Measurements from ENCODE around the gene SLC9A3.

SLC9A3 gene

DNA sequence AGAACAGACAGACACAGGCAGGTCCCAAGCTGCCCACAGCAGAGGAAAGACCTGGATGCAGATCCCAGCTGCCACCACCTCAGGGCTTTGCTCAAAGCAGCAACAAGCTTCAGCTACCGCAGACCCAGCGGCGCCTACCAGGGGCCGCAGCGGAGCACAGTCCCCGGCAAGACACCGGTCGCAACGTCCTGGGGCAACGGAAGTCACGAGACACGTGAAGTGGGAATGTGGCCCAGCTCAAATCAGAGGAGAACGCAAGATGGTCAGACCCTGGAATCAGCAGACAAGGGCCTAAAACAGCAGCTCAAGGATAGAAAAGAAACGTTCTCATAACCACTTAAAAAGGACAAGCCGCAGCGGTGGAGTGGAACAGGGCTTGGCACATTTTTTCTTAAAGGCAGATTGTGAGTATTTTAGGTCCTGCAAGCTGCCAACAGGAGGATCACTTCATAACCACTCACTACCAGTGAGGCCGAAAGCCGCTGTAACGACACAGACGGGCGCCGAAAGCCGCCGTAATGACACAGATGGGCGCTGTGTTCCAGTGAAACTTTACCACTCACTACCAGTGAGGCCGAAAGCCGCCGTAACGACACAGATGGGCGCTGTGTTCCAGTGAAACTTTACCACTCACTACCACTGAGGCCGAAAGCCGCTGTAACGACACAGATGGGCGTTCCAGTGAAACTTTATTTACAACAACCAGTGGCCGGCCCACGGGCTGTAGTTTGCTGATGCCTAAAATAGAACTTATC is 21.7 kb downstream of the SLC9A3 start:
- DNase-seq: no peak

DNA sequence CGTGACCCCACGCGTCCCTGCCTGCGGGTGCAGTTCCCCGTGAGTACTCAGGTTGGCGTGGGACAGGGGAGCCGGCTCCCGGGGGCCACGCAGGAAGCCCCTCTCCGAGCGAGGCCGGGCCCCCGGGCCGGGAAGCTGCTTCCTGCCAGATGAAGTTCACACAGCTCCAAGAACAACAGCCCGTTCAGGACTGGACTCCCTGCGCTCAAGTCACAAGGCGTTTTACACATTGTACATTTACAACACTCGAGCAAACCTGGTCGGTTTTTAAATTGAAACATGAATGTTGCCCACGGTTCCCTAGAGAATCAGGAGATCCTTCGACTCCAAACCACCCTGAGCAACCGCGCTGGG is 22.4 kb downstream of the SLC9A3 start:
- DNase-seq: no peak

DNA sequence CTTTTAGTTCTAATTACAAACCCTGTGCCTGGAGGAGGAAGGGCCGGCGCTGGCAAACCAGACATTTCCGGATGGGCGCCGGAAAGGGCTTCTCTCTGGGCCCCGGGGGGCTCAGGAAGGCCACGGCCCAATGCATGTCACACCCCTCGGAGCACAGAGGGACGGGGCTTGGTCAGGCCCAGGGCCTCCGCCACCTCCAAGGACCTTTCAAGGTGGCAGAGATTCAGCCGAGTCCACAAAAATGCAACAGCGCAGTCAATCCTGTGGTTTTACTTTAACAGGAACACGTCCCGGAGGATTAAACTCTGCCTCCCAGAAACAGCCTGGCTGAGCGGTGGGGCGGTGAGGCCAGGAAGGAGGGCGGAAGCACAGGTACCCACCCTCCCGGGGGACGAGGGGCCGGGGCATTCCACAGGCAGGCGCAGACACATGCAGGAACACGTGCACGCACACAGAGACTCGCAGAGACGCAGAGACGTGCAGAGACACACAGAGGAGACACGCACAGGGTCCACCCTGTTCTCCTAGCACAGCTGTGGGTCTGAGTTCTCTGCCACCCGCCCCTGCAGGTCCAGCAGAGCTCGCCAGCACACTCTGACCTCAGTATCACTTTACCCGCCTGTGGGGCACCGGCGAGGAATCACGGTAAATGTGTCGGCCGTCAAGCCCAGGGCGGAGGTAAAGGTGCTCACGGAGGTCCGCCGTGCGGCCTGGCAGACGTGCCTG is 23.0 kb downstream of the SLC9A3 start:
- DNase-seq: no peak

DNA sequence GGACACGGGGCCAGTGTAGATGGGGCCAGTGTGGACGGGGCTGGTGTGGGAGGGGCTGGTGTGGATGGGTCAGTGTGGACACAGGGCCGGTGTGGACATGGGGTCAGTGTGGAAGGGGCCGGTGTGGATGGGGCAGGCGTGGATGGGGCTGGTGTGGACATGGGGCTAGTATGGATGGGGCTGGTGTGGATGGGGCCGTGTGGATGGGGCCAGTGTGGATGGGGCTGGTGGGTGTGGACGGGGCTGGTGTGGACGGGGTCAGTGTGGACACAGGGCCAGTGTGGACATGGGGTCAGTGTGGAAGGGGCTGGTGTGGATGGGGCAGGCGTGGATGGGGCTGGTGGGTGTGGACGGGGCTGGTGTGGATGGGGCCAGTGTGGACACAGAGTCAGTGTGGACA is 23.8 kb downstream of the SLC9A3 start:
- DNase-seq: no peak

DNA sequence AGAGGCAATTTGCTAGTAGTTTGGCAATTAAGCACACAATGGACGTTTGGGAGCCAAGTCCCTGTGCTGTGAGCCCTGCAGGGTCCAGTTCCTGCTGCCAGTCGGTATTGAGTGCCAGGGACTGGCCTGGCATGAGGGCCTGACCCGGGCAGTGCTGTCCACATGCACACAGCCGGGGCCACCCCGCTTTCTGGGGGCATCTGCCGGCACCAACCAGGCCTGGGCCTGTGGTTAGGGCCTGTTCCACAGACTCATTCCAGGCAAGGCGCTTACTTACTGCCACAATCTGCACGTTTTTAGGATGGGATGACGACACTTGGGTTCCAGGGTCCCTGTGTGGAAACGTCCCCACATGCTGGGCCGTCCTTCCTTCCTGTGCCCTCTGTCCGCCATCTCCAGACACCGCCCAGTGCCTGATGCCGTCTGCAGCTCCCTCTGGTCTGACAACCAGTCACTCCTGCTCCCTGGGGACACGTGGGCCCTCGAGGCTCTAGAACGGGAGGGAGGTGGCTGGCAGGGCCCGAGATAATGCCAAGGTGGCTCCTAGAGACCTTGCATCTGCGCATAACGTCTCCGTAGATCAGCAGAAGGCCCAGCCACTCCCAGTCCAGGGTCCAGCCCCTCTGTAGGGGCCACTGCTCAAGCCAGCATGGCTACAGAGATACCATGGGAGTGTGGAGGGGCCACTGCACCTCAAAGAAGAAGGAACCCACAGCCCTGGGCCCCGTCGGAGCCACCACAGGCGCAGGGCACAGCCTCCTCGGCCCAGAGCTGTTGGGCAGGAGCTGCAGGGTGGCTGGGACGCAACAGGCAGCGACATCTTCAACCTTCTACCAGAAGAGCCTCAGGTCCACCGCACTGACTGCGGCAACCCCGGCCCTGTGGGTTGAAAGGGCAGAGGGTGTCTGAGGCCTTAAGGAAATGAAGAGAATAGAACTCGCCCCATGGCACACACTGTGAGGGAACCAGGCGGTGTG is 24.7 kb downstream of the SLC9A3 start:
- no peak for DNase-seq

DNA sequence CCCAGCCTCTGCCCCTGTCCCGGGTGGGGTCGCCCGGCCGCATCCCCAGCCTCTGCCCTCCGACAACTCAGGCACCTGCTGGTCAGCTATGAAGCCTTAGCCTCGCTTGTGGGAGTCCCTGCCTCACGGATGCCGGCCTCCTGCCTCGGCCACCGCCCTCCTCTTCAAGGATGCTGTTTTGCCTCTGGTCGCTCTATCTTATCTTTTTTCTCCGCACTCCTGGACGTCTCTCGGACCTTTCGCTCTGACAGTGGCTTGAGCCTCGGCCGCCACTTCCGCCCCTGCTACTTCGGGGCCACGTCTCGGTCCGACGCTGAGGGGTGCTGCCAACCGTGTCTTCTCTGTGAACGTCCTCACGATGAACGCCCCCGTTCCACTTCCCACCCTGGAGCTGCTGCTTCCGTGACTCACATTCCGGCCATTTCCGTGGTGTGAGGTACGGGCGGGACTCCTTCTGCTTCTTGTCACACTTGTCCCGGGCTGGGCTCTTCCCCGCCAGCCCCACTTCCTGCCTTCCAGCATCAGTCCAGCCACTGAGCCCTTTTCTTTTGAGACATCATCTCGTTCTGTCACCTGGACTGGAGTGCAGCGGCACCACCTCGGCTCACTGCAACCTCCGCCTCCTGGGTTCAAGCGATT is 26.3 kb downstream of the SLC9A3 start:
- no peak for DNase-seq

DNA sequence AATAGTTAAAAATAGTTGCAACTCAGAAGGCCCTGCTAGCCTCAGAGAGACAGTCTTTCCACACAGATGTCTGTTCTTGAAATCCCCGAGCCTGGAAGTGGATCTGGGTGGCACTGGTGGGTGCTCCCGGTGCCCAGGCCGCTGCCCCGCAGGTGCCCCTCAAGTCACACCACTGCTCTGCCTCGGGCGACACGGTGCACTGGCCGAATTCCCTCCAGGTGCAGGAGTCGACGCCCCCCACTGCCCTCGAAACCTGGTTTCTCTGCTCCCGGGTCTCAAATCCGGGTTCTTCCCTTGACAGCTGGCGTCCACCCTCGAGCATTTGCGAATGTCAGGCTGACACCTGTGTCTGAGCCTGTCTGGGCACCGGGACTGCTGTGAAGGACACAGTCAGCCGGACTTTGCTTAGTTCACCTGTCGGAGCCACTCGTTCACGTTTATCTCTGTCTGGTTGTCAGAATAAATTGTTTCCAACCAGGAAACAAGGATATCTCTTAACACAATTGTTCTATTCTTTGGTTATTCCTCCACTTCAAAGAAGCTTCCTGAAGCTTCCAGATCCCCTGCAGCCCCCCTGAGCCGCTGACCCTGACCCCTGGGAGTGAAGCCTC is 27.1 kb downstream of the SLC9A3 start:
- DNase-seq: no peak

DNA sequence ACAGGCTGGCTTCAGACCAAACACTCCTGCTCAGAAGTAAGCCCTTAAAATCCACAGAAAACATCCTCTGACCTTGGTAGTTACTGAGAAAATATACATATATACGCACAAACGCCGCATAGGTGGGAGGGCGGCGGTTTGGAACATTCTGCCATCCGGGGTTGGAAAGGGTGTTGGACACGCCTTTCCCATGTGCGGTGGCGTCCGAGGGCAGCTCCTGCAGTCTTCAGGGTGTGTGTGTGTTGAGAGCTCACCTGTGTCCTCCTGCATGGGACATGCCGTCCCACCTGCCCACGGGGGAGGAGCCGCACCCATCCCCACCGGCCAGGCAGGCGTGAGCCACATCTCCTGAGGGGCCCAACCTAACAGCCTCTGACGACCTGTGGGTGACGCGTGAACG is 28.2 kb downstream of the SLC9A3 start:
- no peak for DNase-seq

DNA sequence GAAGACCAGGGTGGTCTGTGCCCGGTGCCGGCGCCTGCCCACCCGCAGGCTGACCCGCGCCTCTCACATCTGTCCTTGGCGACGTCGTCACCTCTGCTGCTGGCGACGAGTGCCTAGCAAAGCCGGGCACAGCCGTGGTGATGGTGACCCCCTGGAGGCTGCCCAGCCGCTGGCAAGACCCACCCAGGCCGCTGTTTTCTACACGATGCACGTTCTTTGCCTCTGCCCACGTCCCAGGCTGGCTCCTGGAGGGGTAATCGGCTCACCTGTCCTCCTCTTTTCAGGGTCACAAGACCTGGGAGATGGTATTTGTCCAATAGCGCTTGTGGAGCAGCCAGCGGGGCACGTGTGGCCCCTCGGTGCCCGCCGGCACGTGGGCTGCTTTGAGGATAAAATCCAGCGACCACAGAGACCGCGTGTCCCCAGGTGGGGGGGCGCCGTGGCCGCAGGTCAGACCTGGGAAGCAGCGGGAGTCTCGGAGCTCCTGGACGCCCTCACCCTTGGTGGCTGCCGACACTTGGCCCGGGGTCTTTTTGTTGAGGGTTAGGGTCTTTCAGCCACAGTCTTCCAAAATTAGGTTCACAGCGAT is 29.5 kb downstream of the SLC9A3 start:
- no peak for DNase-seq

DNA sequence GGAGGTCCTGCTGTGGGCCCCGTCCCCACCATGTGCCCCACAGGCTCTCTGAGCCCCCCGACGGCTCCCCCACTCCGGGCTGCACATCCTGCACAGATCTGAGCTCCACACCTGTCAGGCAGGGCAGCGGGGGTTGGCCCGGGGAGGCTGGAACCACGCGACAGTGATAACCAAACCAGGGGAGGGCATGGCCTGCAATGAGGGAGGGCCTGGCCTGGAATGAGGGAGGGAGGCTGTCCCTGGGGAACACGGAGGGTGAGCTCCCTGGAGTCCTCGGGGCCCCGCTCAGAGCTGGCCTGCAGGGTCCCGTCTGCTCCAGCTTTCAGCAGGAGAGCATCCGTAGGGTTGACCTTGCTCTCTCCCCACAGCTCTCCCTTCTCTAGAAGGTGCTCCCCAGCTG is 30.5 kb downstream of the SLC9A3 start:
- no peak for DNase-seq

DNA sequence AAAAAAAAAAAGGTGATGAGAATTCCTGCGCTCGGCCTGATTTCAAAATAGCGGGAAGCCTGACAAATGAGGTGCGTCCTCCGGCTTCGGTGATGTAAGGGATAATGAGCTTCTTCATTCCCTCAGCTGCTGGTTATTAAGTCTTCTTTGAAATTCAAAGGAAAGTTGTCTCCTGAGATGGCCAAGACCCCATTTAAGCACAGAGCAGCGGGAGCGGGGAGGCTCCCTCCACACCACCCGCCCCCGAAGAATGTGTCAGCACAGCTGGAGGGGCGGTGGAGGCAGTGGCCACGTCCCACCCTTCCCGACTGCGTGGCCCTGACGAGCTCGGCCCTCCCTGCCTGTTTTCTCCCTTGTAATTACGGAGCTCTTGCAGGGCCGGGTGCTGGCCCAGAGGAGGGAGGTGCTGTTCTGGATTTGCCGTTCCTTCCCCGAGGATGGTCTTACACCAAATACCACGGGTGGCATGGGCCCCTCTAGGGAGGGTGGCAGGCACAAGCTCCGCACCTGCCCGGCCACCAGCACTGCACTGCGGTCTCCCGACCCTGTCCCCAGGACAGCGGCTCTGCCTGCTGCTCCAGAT is 31.0 kb downstream of the SLC9A3 start:
- no peak for DNase-seq

DNA sequence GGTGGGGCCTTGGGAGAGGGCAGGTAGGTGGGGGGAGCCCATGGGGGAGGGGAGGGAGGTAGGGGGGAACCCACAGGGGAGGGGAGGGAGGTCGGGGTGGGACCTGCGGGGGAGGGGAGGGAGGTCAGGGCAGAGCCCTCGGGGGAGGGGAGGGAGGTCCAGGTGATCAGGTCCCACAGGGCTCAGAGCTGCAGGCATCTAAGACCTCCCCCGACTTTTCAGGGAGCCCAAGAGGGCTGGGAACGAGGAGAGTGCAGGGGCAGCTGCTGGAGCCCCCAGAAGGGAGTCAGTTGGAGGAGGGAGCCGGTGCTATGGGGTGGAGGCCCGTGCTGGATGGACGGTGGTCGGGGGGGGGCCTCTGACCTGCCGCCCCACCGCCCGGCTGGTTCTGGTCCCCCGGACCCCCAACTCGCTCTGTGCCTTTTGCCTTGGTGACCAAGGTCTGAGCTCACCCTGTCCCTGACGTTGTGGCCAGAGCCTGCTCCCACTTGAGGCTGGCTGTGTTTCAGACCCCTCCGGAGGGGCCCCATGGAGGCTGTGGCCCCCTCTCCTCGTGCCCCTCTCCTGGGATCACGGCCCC is 31.8 kb downstream of the SLC9A3 start:
- DNase-seq: no peak

DNA sequence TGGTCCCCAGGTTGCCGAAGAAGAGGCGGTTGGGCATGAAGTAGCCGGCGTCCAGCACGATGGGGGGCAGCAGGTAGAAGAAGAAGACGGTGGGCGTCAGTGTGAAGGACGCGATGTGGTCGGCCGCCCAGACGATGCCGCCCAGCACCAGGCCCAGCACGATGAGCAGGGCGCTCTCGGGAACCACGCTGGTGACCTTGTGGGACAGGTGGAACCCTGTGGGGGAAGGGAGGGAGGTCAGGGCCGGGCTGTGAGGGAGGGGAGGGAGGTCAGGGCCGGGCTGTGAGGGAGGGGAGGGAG is 32.4 kb downstream of the SLC9A3 start:
- DNase-seq: no peak

DNA sequence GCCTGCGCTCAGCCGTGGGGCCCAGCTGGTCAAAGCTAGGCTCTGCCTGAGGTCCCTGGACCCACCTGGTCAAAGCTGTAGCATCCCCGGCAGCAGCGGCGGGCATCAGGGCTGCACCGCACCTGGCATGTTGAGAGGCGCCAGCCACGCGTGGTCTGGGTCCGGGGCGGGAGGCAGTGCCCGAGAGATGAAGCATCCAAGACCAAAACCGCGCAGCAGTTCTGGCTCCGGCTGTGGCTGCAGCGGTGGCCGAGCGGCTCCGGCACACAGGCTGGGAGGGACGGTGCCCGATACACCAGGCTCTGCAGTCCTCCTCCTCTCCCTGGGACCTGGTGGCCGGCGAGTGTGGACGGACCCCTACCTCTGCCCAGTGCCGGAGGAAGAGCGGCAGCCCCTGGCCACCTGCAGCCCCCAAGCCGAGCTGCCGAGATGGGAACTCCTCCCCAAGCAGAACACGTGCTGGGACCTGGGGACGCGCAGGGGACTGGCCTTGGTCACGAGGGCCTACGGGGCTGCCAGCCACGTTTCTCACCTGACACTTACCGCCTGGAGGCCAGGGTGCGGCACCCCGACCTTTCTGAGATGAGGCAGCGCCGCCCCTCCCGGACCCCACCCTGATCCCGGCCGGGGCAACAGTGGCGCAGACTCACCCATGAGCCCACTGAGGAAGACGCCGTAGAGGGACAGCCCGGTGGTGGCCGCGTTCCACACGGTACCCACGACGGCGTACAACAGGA is 33.0 kb downstream of the SLC9A3 start:
- DNase-seq: no peak

DNA sequence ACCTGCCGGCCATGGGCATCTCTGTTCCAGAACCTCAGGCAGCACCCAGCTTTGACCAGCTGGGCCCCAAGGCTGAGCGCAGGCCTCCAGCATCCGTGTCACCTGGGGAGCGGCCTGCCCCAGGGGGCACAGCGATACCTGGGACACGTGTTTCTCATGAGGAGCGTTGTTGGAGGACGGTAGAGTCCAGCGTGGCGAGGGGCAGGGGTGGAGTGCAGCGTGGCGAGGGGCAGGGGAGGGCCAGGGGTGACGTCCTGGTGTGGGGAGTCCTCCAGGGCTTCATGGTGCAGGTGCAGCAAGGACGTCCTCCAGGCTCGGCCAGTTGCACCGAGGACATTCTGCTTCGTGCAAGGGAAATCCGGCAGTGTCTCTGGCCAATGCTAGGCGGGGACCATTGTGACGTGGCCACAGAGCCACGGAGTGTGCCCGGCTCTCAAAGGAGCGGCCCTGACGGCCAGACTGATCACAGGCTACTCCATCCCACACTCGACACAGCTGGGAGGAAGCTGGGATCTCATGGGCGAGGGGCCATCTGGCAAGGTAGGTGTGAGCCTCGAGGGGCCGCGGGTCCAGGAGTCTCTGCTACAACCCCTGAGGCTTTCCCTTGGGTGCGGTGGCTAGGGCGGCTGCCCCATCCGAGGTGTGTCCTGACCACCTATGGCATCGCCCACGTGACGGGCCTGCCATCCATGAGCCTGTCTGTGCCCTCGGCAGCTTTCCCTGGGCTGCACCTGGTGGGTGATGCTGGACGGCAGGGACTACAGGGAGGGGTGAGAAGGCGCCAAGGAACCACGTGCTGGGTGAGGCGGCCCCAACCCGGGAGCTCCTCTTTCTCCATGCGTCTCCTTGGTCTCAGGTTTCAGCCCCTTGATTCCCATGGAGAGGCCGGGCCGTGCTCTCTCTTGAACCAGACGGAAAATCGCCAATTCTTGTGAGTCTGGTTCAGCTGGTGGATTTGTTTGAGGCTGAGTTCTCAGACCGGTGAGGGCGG is 33.8 kb downstream of the SLC9A3 start:
- DNase-seq: no peak

DNA sequence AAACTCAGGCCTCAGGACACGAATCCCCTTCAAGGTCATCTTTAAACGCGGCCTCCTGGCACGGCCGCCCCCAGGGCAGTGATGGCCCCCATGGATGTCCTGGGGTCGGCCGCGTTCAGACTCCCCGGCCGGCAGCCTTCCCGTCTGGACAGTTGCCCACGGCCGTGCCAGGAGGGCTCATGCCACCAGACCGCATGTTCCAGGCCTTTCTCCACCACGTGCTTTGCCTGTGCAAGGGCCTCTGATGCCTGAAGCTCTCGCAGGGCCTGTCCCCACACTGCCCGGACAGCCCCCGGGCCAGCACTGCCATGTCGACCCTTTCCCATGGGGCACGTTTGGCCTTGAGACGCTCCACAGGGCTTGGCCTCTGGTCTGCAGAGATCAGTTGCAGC is 34.6 kb downstream of the SLC9A3 start:
- no peak for DNase-seq

DNA sequence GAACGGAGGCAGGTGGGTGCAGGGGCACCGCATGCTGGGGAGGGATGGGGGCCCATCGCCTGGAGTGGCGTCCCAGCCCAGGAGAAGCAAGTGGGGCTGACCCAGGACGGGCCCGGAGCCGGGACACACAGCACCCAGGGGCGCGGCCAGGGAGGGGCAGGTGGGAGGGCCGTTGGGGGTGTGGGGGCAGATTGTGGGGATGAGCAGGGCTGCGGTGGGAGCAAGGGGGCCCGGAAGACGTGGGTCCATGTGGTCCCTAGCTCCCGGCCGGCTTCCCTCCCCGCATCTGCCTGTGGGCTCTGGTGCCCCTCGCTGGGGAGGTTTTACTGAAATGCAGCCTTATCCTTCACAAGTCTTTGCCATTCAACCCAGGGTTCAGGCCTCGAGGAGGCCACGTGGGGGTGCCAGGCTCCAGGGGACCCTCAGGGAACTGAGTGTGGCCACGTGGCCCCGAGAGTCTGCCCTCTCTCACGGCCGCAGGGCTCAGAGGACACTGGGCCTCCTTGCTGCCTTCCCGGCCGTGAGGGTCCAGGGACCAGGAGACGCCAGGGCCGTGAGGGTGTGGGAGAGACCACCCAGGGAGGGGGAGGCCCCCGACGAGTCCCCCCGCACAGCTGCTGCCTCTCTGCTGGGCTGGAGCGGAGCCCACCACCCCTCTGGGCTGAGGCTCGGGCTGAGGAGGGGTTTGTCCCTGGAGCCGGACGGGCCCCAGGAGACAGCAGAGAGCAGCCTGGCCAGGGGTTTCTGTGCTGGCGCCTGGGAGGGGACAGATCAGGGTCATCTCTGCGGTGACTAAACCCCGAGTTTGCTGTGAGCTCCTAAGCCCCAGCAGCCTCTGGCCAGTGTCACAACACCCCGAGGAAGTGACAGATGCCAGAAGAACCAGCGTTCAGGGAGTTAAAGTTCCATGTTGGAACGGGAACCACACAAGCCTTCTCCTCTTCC is 35.2 kb downstream of the SLC9A3 start:
- no peak for DNase-seq

DNA sequence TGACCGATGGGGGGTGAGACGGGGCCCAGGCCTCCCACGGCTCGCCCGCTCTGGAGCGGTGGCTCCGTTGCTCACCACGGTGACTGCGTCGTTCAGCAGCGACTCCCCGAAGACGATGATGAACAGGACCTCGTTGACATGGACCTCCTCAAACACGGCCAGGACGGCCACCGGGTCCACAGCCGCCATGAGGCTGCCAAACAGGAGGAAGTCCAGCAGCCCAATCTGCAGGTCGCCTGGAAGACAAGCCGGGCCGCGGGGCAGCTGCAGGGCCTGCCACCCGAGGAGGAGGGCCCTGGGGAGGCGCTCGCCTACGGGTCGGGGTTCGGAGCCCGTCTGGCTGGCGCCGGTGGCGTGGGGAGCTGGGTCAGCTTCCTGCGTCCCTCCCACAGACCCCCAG is 36.0 kb downstream of the SLC9A3 start:
- no peak for DNase-seq

Data from OCI-M1 (cell line).